ENCODE results near the gene ALX1.

The ALX1 gene

DNA sequence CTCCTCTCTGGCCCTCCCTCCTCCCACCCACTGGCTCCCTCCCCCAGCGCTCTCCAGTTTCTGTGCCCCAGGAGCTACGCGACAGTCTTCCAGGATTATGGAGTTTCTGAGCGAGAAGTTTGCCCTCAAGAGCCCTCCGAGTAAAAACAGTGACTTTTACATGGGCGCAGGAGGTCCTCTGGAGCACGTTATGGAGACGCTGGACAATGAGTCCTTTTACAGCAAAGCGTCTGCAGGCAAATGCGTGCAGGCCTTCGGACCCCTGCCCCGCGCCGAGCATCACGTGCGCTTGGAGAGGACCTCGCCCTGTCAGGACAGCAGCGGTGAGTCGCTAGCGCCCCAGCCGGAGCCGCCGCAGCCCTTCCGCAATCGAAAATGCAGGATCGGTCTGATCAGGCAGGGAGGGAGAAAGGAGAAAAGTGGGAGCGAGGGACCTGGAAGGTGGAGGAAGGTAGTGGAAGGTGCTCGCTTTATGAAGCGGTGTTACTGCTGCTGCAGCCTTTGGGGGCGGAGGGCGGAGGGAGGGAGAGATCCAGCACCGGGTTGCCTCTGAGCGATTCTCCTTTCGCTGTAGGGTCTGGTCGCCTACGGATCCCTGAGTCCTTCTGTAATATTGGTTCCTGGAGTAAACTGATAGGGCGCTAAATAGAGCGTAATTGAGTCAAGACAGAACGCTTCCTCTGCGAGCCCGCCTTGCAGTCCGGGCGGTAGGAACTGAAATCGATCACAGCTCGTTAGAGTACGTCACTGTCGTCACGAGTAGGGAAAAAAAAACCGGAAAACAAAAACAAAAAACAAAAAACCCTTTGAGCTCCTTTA is at the start of gene ALX1:
Gene ALX1 (plus strand): TSS at position 56 of the 819 bp plus-strand sequence. CDS start 42 bp downstream, at position 98.
- no peak for FAIRE-seq
- DNase-seq (ENCODE audit: low spot score), result no peak

- no peak for FAIRE-seq
Measured at GRCh38 chr12:85237327-85237726, 42.7 kb upstream of the ALX1 start.

GRCh38 chr12:85244561-85244960 is 35.5 kb upstream of the ALX1 start:
- no peak for DNase-seq (ENCODE audit: low spot score)
- FAIRE-seq, result no peak

More at GRCh38 chr12:85237327-85237726, 42.7 kb upstream of the ALX1 start:
- no peak for DNase-seq (ENCODE audit: low spot score)

- DNase-seq (ENCODE audit: low spot score), result no peak
- FAIRE-seq, result no peak
Measured at GRCh38 chr12:85253853-85254252, 26.2 kb upstream of the ALX1 start.

- FAIRE-seq (no peak), DNase-seq (ENCODE audit: low spot score) (no peak)
Measured at GRCh38 chr12:85257671-85258070, 22.3 kb upstream of the ALX1 start.

- FAIRE-seq (no peak), DNase-seq (ENCODE audit: low spot score) (no peak)
Measured at GRCh38 chr12:85260447-85260846, 19.6 kb upstream of the ALX1 start.

DNA sequence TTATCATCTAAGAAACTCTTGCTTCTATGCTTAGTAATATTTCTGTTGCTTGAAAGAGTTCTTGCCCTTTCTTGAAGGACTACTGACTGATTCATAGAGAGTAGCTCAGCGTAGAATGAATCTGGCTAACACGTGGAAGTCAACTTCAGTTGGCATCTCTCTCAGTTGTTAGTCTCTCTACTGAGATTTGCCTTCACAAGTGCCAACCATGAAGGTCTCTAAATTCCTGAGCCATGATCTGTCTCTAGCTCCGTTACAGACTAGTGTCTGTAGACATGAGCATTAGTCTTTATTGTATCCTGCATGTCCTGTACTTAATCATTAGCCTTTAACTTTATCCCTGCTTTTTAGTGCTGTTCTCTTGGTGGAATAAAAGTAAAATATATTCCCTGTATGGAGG is 19.1 kb upstream of the ALX1 start:
- no peak for FAIRE-seq
- DNase-seq (ENCODE audit: low spot score), result peak; percentile 10

DNA sequence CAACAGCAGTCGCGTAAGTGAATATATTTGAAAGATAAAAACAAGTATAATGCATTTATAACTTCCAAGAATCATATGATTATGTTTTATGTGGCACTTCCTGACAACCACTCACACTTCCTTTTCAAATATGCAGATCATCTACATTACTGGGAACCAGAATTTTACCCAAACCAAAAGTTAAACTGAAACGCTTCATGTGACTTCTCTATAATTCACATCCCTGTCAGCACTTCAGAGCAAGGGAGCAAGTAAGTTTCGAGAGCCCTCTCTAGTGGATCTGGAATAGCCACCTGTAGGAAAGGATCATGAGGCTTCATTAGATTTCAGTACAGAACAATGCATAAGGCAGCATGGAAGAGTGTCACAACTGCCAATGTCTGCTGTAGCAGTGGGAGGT is 13.7 kb upstream of the ALX1 start:
- FAIRE-seq (no peak), DNase-seq (ENCODE audit: low spot score) (no peak)

GRCh38 chr12:85273381-85274314 is 6.4 kb upstream of the ALX1 start:
- DNase-seq (ENCODE audit: low spot score) (no peak), FAIRE-seq (no peak)

DNA sequence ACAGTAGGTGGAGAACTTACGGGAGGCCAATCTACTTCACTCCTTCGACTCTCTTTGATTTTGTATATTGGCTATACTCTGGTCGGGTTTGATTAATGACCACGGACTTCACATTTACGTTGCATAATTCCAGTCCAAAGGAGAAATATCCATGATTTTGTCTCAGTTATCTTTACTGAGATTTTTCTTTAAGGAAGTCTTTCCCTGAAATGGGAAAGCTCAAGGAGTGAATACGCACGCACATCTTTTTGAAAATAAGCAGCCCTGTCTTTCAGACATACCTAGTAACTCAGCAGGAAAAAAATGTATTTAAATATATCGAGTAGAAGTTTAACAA is 5.7 kb upstream of the ALX1 start:
- DNase-seq (ENCODE audit: low spot score) (no peak), FAIRE-seq (no peak)

DNA sequence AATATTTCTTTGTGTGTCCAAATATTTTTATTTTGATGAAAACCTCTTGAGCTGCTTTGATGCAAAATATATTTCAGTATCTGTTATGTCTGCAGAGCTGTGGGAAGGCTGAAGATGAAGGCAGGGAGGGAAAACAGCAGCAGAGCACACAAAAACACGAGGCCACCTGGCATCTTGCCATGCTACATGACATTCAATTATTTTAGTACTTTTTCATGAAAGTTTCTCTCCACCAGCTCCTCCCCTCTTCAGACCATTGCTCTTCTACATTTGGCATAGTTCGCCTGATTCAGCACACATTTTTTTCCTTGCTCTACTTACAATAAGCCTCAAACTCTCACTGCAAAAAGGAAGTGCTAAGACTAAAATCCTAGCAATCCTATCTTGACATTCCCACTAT is 4.6 kb upstream of the ALX1 start:
- FAIRE-seq (no peak), DNase-seq (ENCODE audit: low spot score) (no peak)

GRCh38 chr12:85277191-85277590 is 2.8 kb upstream of the ALX1 start:
- FAIRE-seq, result no peak
- DNase-seq (ENCODE audit: low spot score), result no peak

DNA sequence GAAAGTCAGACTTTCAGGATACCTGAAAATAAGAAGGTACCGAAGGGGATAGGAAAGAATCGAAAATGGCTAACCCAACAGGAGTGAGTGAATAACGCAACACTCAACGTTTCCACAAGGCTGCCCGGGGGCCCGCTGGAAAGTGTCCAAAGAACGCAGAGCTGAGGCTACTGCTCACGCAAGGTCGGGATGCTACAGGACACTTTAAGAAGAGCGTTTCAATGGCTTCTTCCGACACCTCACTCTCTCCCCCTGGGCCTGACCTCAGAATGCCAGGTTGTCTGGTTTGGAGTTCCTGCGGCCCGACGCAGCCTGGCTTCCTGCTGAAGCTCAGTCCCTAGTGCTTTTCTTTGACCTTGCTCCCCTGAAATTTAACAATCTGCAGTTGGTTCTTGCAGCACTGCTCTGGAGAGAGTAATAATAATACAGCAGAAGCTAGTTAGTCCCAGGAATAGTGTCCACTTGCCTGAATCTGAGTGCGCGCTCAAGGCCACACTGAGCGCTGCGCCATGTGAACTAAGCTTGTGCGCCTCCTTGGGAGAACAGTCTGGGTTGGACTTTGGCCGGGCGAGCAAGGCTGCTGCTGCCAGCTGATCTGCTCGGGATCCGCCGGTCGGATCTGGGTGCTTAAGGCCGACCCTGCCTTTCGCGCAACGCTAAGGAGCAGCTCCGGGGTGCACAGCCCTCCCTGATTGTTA is 2.0 kb upstream of the ALX1 start:
- FAIRE-seq, result no peak
- no peak for DNase-seq (ENCODE audit: low spot score)

- FAIRE-seq (no peak), DNase-seq (ENCODE audit: low spot score) (no peak)
Measured at GRCh38 chr12:85278598-85279448, 1.2 kb upstream of the ALX1 start.

DNA sequence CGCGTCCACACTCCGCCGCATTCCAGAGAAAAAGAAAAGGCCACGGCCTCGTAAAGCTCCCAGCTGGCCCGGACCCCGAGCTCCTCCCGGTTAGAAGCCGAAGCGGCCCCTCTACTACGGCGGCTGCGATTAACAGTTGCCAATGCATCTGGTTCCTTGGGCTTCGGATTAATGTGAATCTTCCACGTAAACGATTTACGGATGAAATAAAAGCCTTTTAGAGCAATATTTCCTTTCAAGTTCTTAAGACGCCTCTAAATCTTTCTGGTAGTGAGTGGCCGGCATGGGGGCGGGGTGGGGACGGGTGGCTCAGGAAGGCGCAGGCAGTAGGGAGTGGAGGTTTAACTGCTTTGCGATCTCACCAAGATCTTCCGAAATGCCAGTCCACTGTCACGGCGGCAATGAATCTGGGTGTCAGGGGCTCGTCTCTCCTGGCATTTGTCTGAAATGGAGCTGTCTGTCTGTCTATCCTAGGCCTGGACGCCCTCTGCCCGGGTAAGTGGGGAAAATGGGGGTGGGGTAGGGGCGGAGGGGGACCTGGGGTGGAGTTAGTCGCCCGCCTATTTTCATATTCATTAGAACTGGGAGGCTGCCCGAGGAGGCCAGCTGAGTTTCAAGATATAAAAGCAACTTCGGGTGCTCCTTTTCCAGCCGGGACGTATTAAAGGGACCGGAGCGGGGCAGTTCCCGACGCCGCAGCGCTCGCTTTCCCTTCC is 413 bp upstream of the ALX1 start:
- DNase-seq (ENCODE audit: low spot score), result no peak
- no peak for FAIRE-seq

DNA sequence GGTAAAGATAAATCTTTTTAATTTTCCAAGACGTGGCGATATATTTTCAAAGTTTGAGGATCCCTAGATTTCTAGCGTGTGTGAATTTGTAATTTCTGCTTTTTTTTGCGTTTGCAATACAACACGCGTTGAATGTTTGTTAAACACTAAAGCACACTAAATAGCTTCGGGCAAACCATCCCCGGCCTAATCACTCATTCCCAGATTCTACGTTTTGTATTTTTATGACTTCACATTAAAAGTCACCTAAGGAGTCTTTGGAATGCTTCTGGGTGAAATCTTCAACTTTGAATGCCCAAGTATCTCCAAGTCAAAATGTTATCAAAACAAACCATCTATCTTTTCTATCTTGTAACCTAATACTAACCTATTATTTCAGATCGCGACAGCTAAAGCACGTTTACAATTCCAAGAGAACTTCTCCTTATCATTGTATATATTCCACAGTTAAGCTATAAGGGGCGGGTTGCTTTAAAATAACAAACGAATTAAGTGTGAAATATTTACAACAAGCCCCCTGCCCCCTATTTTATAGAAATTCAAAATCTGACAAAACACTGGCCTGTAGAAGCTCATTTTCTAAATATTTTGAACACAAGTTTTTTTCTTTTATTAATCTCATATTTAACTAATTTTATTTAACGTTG is 1.1 kb downstream of the ALX1 start:
- no peak for FAIRE-seq

GRCh38 chr12:85281636-85282312 is 1.8 kb downstream of the ALX1 start:
- no peak for DNase-seq (ENCODE audit: low spot score)
- no peak for FAIRE-seq

More for the DNA sequence above, 1.1 kb downstream of the ALX1 start:
- no peak for DNase-seq (ENCODE audit: low spot score)

GRCh38 chr12:85283560-85283959 is 3.5 kb downstream of the ALX1 start:
- FAIRE-seq, result no peak
- no peak for DNase-seq (ENCODE audit: low spot score)

DNA sequence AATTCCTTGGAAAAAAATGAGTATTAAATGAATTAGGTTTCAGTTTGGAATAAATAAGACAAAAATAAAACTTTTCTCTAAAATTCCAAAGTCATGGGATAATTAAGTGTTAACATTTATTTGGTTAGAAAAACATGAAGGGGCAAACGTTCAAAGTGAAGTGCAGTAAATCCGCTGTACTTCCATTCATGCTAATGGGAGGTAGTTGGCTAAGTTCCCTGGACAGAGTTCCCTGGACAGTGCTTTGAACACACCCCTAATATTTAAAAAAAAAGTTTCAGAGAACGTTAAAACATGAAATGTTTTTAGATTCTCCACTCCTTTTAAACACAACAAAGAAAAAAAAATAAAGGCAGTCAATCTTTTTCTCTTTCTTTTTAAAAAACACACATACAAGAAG is 16.3 kb downstream of the ALX1 start:
- no peak for DNase-seq (ENCODE audit: low spot score)
- FAIRE-seq, result no peak
